GM21786 (cell line): ENCODE results near the gene CDH23.

Source experiments
- ATAC-seq: cut with Tn5 transposase; IDR thresholded peaks from one replicate; pipeline ENCODE4 v1.9.1; 2021; ENCODE audit not compliant: unreplicated experiment

CDH23 gene

GRCh38 chr10:71419002-71419540 lies 22.4 kb downstream of the CDH23 start:
- ATAC-seq, result no peak

- no peak for ATAC-seq
Observed at GRCh38 chr10:71419750-71420149, 23.0 kb downstream of the CDH23 start.

- no peak for ATAC-seq
Observed at GRCh38 chr10:71421075-71421434, 24.3 kb downstream of the CDH23 start.

GRCh38 chr10:71423250-71423649 lies 26.5 kb downstream of the CDH23 start:
- ATAC-seq, result no peak

- ATAC-seq, result no peak
Observed at GRCh38 chr10:71423901-71424300, 27.2 kb downstream of the CDH23 start.

GRCh38 chr10:71424496-71425194 lies 27.9 kb downstream of the CDH23 start:
- no peak for ATAC-seq

- ATAC-seq, result no peak
Observed at GRCh38 chr10:71426058-71426605, 29.4 kb downstream of the CDH23 start.

GRCh38 chr10:71427246-71427645 lies 30.5 kb downstream of the CDH23 start:
- ATAC-seq, result no peak

- no peak for ATAC-seq
Observed at GRCh38 chr10:71429304-71429703, 32.6 kb downstream of the CDH23 start.

- ATAC-seq, result no peak
Observed at GRCh38 chr10:71429929-71430328, 33.2 kb downstream of the CDH23 start.

GRCh38 chr10:71431239-71432100 lies 34.8 kb downstream of the CDH23 start:
- ATAC-seq, result no peak

GRCh38 chr10:71432101-71432905 lies 35.6 kb downstream of the CDH23 start:
- ATAC-seq, result no peak

- no peak for ATAC-seq
Observed at GRCh38 chr10:71432956-71433767, 36.4 kb downstream of the CDH23 start.

GRCh38 chr10:71433768-71434744 lies 37.3 kb downstream of the CDH23 start:
- no peak for ATAC-seq

- ATAC-seq, result no peak
Observed at GRCh38 chr10:71434760-71435394, 38.2 kb downstream of the CDH23 start.

GRCh38 chr10:71435571-71436267 lies 39.0 kb downstream of the CDH23 start:
- no peak for ATAC-seq

GRCh38 chr10:71436268-71437125 lies 39.8 kb downstream of the CDH23 start:
- ATAC-seq, result no peak
